ENCODE results near the gene GPR132.
"Not testable (repeated sequence)": the region's sequence is repeated elsewhere in the genome, so short reads cannot be mapped to it uniquely, and the experiment has no call there.

Gene GPR132

DNA sequence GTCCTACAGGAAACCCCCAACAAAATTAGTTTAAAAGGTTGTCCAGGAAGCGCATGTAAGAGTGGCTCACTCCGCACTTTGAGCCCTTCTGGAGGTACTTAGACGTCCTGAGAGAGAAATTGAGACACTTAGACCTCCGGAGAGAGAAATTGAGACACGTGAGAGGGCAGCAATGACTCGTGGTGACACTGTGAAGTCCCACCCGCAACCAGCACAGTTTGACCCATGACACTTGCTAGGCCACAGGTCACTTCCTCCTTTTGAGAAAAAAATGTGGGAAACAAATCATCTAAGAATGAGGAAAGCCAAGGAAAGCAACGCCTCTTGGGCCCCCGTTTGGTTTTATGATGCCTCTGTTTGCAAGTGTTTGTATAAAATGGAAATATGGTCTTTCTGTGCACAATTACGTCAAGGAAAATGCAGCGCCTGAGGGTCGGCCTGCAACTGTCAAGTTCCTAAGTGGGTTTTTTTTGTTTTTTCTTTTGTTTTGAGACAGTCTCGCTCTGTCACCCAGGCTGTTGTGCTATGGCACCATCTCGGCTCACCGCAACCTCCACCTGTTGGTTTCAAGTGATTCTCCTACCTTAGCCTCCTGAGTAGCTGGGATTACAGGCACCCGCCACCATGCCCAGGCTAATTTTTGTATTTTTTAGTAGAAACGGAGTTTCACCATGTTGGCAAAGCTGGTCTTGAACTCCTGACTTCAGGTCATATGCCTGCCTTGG, 30.8 kb downstream of the GPR132 start:
- Histone ChIP-seq H2AFZ (ENCODE audit: low read length) (no peak overlapping the region), H4K20me1 (ENCODE audit: insufficient read depth, low read length) (no peaks in the 10 kb centered on the region), H3K9ac (ENCODE audit: low read length) (no peak overlapping the region), H3K36me3 (replicated peaks; ENCODE audit: insufficient read depth, low read length) (no peaks in the 10 kb centered on the region), H3K4me2 (ENCODE audit: low read depth, low read length) (no peak overlapping the region), H3F3A (ENCODE audit: insufficient read depth, low read length) (no peaks in the 10 kb centered on the region), H3K79me2 (ENCODE audit: low read length) (no peaks in the 10 kb centered on the region), H3K9me2 (replicated peaks; ENCODE audit: insufficient read depth, low read length) (no peaks in the 10 kb centered on the region), H3K9me3 (replicated peaks; ENCODE audit: insufficient read depth, low read length) (no peaks in the 10 kb centered on the region), H3K27me3 (replicated peaks; ENCODE audit: insufficient read depth, low read length) (no peaks in the 10 kb centered on the region; the same call in 1 of the 2 replicates), H3K4me1 (ENCODE audit: low read length) (no peaks in the 10 kb centered on the region), H3K27ac (ENCODE audit: low read length) (no peak overlapping the region), H3K4me3 (ENCODE audit: low read length) (no peak overlapping the region)
- DNase-seq: no peak
- TF ChIP-seq EZH2 (optimal IDR thresholded peaks at IDR 0.05; ENCODE audit: low read depth, low read length): no peak

DNA sequence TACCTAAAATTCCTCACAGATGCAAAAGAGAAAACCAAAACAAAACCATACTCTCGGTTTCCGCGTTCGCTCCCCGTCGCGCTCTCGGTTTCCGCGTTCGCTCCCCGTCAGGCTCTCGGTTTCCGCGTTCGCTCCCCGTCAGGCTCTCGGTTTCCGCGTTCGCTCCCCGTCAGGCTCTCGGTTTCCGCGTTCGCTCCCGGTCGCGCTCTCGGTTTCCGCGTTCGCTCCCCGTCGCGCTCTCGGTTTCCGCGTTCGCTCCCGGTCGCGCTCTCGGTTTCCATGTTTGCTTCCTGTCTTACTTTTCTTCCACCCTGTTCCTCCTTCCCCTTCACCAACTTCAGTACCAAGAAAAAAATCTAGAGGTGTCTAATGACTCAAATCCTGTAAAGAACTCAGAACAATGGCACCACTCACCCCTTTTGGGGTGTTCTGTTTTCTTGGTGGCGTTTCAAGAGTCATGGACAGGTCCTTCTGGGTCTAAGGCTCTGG, 31.8 kb downstream of the GPR132 start:
- not testable (repeated sequence) for H3K9ac ChIP-seq (ENCODE audit: low read length); H4K20me1 ChIP-seq (ENCODE audit: insufficient read depth, low read length); H3K4me1 ChIP-seq (ENCODE audit: low read length); H3K9me3 ChIP-seq (replicated peaks; ENCODE audit: insufficient read depth, low read length); H3K79me2 ChIP-seq (ENCODE audit: low read length); DNase-seq; H3K4me2 ChIP-seq (ENCODE audit: low read depth, low read length); H3K4me3 ChIP-seq (ENCODE audit: low read length); H3K27ac ChIP-seq (ENCODE audit: low read length); H2AFZ ChIP-seq (ENCODE audit: low read length); H3F3A ChIP-seq (ENCODE audit: insufficient read depth, low read length); H3K27me3 ChIP-seq (replicated peaks; ENCODE audit: insufficient read depth, low read length); H3K9me2 ChIP-seq (replicated peaks; ENCODE audit: insufficient read depth, low read length); H3K36me3 ChIP-seq (replicated peaks; ENCODE audit: insufficient read depth, low read length)

DNA sequence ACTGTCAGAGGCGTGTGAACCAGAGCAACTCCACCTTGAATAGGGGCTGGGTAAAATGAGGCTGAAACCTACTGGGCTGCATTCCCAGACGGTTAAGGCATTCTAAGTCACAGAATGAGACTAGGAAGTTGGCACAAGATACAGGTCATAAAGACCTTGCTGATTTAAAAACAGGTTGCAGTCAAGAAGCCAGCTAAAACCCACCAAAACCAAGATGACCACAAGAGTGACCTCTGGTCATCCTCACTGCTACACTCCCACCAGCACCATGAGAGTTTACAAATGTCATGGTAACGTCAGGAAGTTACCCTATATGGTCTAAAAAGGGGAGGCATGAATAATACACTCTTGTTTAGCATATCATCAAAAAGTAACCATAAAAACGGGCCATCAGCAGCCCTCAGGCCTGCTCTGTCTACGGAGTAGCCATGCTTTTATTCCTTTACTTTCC, 32.8 kb downstream of the GPR132 start:
- not testable (repeated sequence) for H3K9ac ChIP-seq (ENCODE audit: low read length); H4K20me1 ChIP-seq (ENCODE audit: insufficient read depth, low read length)

DNA sequence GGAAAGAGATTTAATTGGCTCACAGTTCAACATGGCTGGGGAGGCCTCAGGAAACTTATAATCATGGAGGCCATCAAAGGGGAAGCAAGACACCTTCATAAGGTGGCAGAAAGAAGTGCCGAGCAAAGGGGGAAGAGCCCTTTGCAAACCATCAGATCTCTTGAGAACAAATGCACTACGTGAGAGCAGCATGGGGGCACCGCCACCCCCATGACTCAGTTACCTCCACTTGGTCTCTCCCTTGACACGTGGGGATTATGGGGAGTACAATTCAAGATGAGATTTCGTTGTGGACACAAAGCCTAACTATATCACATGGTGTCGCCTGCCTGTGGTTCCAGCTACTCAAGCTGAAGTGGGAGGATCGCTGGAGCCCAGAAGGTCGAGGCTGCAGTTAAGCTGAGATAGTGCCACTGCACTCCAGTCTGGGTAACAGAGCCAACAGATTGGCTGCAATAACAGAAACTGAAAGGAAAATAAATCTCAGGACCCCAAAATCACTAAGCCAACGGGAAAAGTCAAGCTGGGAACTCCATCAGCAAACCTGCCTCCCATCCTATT, 34.3 kb downstream of the GPR132 start:
- no peak for DNase-seq
- Histone ChIP-seq H3K9me3 (replicated peaks; ENCODE audit: insufficient read depth, low read length) (no peaks in the 10 kb centered on the region), H3F3A (ENCODE audit: insufficient read depth, low read length) (no peaks in the 10 kb centered on the region), H3K9ac (ENCODE audit: low read length) (no peak overlapping the region), H3K79me2 (ENCODE audit: low read length) (no peaks in the 10 kb centered on the region), H3K4me3 (ENCODE audit: low read length) (no peak overlapping the region), H3K27me3 (replicated peaks; ENCODE audit: insufficient read depth, low read length) (no peaks in the 10 kb centered on the region; the same call in 1 of the 2 replicates), H4K20me1 (ENCODE audit: insufficient read depth, low read length) (no peaks in the 10 kb centered on the region), H3K9me2 (replicated peaks; ENCODE audit: insufficient read depth, low read length) (no peaks in the 10 kb centered on the region), H3K36me3 (replicated peaks; ENCODE audit: insufficient read depth, low read length) (no peaks in the 10 kb centered on the region), H3K27ac (ENCODE audit: low read length) (no peak overlapping the region), H3K4me1 (ENCODE audit: low read length) (0 out of 2 replicates have a peak, but pooled peaks cover 5% of the 10 kb centered on the region), H2AFZ (ENCODE audit: low read length) (no peak overlapping the region), H3K4me2 (ENCODE audit: low read depth, low read length) (no peak overlapping the region)
- TF ChIP-seq, protein P1, sequence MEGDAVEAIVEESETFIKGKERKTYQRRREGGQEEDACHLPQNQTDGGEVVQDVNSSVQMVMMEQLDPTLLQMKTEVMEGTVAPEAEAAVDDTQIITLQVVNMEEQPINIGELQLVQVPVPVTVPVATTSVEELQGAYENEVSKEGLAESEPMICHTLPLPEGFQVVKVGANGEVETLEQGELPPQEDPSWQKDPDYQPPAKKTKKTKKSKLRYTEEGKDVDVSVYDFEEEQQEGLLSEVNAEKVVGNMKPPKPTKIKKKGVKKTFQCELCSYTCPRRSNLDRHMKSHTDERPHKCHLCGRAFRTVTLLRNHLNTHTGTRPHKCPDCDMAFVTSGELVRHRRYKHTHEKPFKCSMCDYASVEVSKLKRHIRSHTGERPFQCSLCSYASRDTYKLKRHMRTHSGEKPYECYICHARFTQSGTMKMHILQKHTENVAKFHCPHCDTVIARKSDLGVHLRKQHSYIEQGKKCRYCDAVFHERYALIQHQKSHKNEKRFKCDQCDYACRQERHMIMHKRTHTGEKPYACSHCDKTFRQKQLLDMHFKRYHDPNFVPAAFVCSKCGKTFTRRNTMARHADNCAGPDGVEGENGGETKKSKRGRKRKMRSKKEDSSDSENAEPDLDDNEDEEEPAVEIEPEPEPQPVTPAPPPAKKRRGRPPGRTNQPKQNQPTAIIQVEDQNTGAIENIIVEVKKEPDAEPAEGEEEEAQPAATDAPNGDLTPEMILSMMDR (IDR thresholded peaks at IDR 0.05; ENCODE audit: low read length): no peak
- no peak for TF ChIP-seq EZH2 (optimal IDR thresholded peaks at IDR 0.05; ENCODE audit: low read depth, low read length)
- TF ChIP-seq EZH2phosphoT487 (IDR thresholded peaks at IDR 0.05; ENCODE audit: low read length): no peak

More for the DNA sequence above, 32.8 kb downstream of the GPR132 start:
- not testable (repeated sequence) for H3K4me2 ChIP-seq (ENCODE audit: low read depth, low read length); H3K27ac ChIP-seq (ENCODE audit: low read length); H3K4me3 ChIP-seq (ENCODE audit: low read length); H2AFZ ChIP-seq (ENCODE audit: low read length); H3K9me2 ChIP-seq (replicated peaks; ENCODE audit: insufficient read depth, low read length); H3K4me1 ChIP-seq (ENCODE audit: low read length); DNase-seq; H3K36me3 ChIP-seq (replicated peaks; ENCODE audit: insufficient read depth, low read length); H3K27me3 ChIP-seq (replicated peaks; ENCODE audit: insufficient read depth, low read length); H3K9me3 ChIP-seq (replicated peaks; ENCODE audit: insufficient read depth, low read length); H3F3A ChIP-seq (ENCODE audit: insufficient read depth, low read length); H3K79me2 ChIP-seq (ENCODE audit: low read length)
